ENCODE results near the gene BMS1.
"Not testable (repeated sequence)": the region's sequence is repeated elsewhere in the genome, so short reads cannot be mapped to it uniquely, and the experiment has no call there.

DNA sequence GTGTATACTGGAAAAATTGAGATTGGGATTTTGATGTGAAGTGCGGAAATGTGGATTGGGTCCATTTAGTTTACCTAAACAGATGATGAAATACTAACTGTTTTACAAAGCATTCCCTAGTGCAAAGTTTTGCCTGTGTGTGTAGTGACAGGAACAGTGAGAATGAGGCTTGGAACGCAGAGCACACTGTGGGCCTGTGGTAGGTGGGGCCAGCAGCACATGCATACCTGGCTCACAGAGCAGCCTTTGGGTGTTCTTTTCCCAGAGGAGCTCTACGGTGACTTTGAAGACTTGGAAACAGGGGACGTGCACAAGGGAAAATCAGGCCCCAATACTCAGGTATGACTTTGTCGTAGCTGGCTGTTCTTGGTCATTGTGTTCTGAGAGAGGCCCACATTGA is 33.7 kb downstream of the BMS1 start:
- TF ChIP-seq, protein P1, sequence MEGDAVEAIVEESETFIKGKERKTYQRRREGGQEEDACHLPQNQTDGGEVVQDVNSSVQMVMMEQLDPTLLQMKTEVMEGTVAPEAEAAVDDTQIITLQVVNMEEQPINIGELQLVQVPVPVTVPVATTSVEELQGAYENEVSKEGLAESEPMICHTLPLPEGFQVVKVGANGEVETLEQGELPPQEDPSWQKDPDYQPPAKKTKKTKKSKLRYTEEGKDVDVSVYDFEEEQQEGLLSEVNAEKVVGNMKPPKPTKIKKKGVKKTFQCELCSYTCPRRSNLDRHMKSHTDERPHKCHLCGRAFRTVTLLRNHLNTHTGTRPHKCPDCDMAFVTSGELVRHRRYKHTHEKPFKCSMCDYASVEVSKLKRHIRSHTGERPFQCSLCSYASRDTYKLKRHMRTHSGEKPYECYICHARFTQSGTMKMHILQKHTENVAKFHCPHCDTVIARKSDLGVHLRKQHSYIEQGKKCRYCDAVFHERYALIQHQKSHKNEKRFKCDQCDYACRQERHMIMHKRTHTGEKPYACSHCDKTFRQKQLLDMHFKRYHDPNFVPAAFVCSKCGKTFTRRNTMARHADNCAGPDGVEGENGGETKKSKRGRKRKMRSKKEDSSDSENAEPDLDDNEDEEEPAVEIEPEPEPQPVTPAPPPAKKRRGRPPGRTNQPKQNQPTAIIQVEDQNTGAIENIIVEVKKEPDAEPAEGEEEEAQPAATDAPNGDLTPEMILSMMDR (IDR thresholded peaks at IDR 0.05): not testable (repeated sequence)
- not testable (repeated sequence) for TF ChIP-seq EP300, POLR2A, POLR2AphosphoS5 (IDR thresholded peaks at IDR 0.05)

Measured in sigmoid colon (tissue), 4 donors.